VCaP (cell line): Measurements from ENCODE around the gene TAF5L.

Source experiments
- H3K27ac ChIP-seq: fragments of 450-650 bp; 2 replicates; pipeline ENCODE4 v1.5.1; 2017
- TF ChIP-seq, protein P1 (sequence below): fragments of 450-650 bp; conservative IDR thresholded peaks from 2 replicates; pipeline ENCODE4 v1.5.1; 2017; ENCODE audit warnings: mild to moderate bottlenecking, moderate library complexity

The TAF5L gene

DNA sequence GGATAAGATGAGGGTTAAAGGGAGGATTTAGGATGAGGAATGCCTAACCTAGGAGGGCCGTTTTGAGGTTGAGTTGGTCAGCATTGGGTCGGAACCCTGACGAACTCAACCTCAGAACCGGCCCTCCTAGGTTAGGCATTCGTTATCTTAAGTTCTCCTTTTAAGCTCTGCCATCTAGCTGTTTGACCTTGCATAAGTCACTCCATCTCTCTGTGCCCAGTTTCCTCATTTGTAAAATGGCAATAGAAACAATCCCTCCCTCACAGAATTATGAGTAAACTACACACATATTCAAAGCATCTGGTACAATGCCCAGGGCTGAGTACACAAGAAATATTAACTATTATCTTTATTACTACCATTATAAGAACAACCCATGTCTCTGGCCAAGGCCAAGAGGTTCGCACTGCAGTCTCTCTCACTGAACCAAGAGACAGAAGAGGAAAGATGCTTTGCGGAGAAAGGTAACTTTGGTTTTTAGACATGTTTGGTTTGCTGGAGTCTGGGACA is 72.2 kb downstream of the TAF5L start:
- TF ChIP-seq, protein P1, sequence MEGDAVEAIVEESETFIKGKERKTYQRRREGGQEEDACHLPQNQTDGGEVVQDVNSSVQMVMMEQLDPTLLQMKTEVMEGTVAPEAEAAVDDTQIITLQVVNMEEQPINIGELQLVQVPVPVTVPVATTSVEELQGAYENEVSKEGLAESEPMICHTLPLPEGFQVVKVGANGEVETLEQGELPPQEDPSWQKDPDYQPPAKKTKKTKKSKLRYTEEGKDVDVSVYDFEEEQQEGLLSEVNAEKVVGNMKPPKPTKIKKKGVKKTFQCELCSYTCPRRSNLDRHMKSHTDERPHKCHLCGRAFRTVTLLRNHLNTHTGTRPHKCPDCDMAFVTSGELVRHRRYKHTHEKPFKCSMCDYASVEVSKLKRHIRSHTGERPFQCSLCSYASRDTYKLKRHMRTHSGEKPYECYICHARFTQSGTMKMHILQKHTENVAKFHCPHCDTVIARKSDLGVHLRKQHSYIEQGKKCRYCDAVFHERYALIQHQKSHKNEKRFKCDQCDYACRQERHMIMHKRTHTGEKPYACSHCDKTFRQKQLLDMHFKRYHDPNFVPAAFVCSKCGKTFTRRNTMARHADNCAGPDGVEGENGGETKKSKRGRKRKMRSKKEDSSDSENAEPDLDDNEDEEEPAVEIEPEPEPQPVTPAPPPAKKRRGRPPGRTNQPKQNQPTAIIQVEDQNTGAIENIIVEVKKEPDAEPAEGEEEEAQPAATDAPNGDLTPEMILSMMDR = no peak
- no peak overlapping the region for H3K27ac ChIP-seq

DNA sequence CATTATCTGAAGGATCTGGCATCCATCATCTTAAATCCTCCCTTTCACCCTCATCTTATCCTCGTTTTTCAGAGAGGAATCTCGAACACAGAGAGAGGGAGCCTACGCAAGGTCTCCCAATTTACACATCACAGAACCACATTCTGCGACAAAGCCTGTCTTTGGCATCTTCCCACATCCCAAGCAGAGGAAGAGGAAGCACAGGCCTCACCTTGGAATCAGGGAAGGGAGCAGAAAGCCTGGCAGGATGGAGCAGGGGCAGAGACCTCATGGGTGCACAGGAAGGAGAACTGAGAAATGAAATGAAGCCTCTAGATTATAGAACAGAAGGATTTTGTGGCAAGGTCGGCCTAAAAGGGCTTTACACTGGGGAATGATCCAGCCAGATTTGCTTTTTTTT is 73.2 kb downstream of the TAF5L start:
- H3K27ac ChIP-seq = no peak overlapping the region
- TF ChIP-seq, protein P1 = no peak

DNA sequence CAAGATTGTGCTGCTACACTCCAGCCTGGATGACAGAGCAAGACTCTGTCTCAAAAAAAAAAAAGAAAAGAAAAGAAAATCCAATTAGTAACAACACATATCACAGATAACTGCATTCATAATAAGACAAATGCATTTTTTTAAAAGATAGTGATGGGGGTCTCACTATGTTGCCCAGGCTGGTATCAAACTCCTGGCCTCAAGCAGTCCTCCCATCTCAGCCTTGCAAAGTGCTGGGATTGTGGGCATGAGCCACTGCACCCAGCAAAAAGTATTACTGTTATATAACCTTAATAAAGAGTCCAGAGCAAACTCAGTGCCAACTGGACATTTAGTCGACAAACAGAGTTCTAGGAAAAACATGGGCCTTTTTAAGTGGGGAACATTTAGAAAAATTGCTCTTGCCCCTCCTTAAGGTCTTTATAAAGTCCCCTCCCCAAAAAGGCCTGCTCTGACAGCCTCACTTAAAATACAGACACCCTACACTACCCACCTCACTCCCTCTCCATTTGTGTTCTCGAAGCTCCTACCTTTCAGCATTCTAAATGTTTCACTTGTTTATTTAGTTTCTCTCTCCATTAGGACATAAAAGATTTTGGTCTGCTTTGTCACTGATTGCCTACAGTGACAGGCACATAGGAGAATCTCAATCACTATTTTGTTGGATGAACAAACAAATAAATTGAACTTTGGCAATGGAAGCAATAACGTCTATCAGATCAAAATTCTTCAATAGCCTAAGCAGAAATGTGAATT is 74.9 kb downstream of the TAF5L start:
- TF ChIP-seq, protein P1 = no peak
- H3K27ac ChIP-seq = peak overlapping the region; percentile 54

DNA sequence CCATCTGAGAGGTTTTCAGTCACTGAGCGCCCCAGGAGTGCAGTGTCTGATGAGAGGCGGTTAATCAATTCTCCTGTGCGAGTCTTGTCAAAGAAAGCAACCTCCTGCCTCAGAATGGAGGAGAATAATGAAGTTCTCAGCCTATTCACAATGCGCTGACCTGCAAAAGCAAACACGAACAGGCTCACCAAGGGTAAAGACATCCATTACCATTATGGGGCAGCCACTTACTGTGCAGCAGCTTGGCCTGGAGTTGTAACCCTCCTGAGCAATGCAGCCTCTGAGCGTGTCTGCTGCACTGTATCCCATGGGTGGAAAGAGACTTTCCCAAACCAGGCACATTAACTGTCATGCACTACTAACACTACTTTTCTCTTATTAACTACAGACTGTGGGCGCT is 78.4 kb downstream of the TAF5L start:
- TF ChIP-seq, protein P1 = no peak

DNA sequence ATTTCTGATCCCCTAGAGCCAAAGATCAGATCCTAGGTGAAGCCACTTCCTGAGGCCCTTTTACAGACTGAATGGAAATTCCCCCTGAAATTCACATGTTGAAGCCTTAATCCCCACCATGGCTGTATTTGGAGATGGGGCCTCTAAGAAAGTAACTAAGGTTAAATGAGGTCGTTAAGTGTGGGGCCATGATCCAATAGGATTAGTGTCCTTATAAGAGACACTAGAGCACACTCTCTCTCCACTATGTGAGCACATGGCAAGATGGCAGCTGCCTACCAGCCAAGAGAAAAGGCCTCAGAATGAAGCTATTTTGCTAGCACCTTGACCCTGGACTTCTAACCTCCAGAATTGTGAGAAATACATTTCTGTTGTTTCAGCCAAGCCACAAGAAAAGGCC is 81.3 kb downstream of the TAF5L start:
- TF ChIP-seq, protein P1 = no peak
- H3K27ac ChIP-seq = no peak overlapping the region

More for the DNA sequence above, 78.4 kb downstream of the TAF5L start:
- no peak overlapping the region for H3K27ac ChIP-seq
